SJSA1 (cell line): ENCODE measurements around the gene RSAD1. TPM values are rescaled to one million over a fixed set of nuclear protein-coding genes. Genes with fewer than 3 reads are reported as not detected.
A peak's percentile ranks its signal among the peaks of the same experiment; 100 is the strongest.

Experiments used
- DNase-seq, 2 experiments: peaks; one replicate each; pipeline ENCODE4 v3.0.0-alpha.2; 2015 to 2020; ENCODE audit warnings: low spot score in 2 of 2, low read depth in 1 of 2
- H3K27ac ChIP-seq: fragments of 250-450 bp; sonication (Bioruptor Pico); 2 replicates; pipeline ENCODE4 v1.5.1; 2020; ENCODE audit warnings: mild to moderate bottlenecking, moderate library complexity
- H3K27me3 ChIP-seq: fragments of 250-450 bp; sonication (Bioruptor Pico); replicated peaks from 2 replicates; pipeline ENCODE4 v1.5.1; 2020; ENCODE audit warnings: mild to moderate bottlenecking, moderate library complexity
- H3K36me3 ChIP-seq: fragments of 250-450 bp; sonication (Bioruptor Pico); 2 replicates; pipeline ENCODE4 v1.5.1; 2020; ENCODE audit warnings: mild to moderate bottlenecking
- H3K4me1 ChIP-seq: fragments of 250-450 bp; sonication (Bioruptor Pico); replicated peaks from 2 replicates; pipeline ENCODE4 v1.6.1; 2021; ENCODE audit warnings: mild to moderate bottlenecking
- H3K4me3 ChIP-seq: fragments of 250-450 bp; sonication (Bioruptor Pico); 2 replicates; pipeline ENCODE4 v1.5.1; 2020; ENCODE audit warnings: mild to moderate bottlenecking
- H3K9me3 ChIP-seq: fragments of 250-450 bp; sonication (Bioruptor Pico); replicated peaks from 2 replicates; pipeline ENCODE4 v1.5.1; 2020; ENCODE audit warnings: mild to moderate bottlenecking
- total RNA-seq: library from RNA; depleted of rRNA; stranded (reverse); fragments of >200 nt; shearing (Covaris generic); gene quantifications from 2 replicates; pipeline ENCODE4 v1.2.3, GENCODE V29; 2014

RSAD1 gene
- total RNA-seq, 1 experiment from 2014 or later: 15.8 TPM

- no peaks in the 10 kb centered on the region for H3K9me3 ChIP-seq
- no peak for DNase-seq
- H3K4me1 ChIP-seq: 0 out of 2 replicates have a peak, but pooled peaks cover 3% of the 10 kb centered on the region
Observed at GRCh38 chr17:50447870-50448595, 30.6 kb upstream of the RSAD1 start.

GRCh38 chr17:50448643-50449042 is 30.0 kb upstream of the RSAD1 start:
- H3K27ac ChIP-seq: no peak overlapping the region
- no peaks in the 10 kb centered on the region for H3K27me3 ChIP-seq
- H3K36me3 ChIP-seq: no peaks in the 10 kb centered on the region
- H3K4me1 ChIP-seq: 0 out of 2 replicates have a peak, but pooled peaks cover 3% of the 10 kb centered on the region
- DNase-seq: no peak
- no peaks in the 10 kb centered on the region for H3K9me3 ChIP-seq
- H3K4me3 ChIP-seq: no peak overlapping the region

More at GRCh38 chr17:50447870-50448595, 30.6 kb upstream of the RSAD1 start:
- no peak overlapping the region for H3K4me3 ChIP-seq
- H3K27me3 ChIP-seq: no peaks in the 10 kb centered on the region
- no peaks in the 10 kb centered on the region for H3K36me3 ChIP-seq
- no peak overlapping the region for H3K27ac ChIP-seq

GRCh38 chr17:50451943-50452629 is 26.6 kb upstream of the RSAD1 start:
- Histone ChIP-seq H3K4me3 (no peak overlapping the region), H3K4me1 (0 out of 2 replicates have a peak, but pooled peaks cover 3% of the 10 kb centered on the region), H3K27ac (no peak overlapping the region), H3K36me3 (no peaks in the 10 kb centered on the region), H3K9me3 (no peaks in the 10 kb centered on the region), H3K27me3 (no peaks in the 10 kb centered on the region)
- DNase-seq: no peak

GRCh38 chr17:50452630-50453300 is 25.9 kb upstream of the RSAD1 start:
- no peak for DNase-seq
- Histone ChIP-seq H3K4me3 (no peak overlapping the region), H3K27ac (no peak overlapping the region), H3K27me3 (no peaks in the 10 kb centered on the region), H3K4me1 (0 out of 2 replicates have a peak, but pooled peaks cover 3% of the 10 kb centered on the region), H3K36me3 (no peaks in the 10 kb centered on the region), H3K9me3 (no peaks in the 10 kb centered on the region)

GRCh38 chr17:50453901-50454300 is 24.8 kb upstream of the RSAD1 start:
- no peaks in the 10 kb centered on the region for H3K36me3 ChIP-seq
- H3K4me3 ChIP-seq: no peak overlapping the region
- peaks cover 9% of the 10 kb centered on the region for H3K4me1 ChIP-seq
- DNase-seq: no peak
- no peaks in the 10 kb centered on the region for H3K9me3 ChIP-seq
- no peak overlapping the region for H3K27ac ChIP-seq
- H3K27me3 ChIP-seq: no peaks in the 10 kb centered on the region

GRCh38 chr17:50457621-50458020 is 21.0 kb upstream of the RSAD1 start:
- H3K9me3 ChIP-seq: no peaks in the 10 kb centered on the region
- H3K36me3 ChIP-seq: no peaks in the 10 kb centered on the region; the same call in 1 of the 2 replicates
- H3K27ac ChIP-seq: no peak overlapping the region
- no peak for DNase-seq
- H3K27me3 ChIP-seq: no peaks in the 10 kb centered on the region
- H3K4me3 ChIP-seq: no peak overlapping the region
- peaks cover 9% of the 10 kb centered on the region for H3K4me1 ChIP-seq

- peaks cover 9% of the 10 kb centered on the region for H3K4me1 ChIP-seq
- DNase-seq: no peak
- no peaks in the 10 kb centered on the region for H3K9me3 ChIP-seq
- H3K4me3 ChIP-seq: no peak overlapping the region
- H3K27ac ChIP-seq: no peak overlapping the region
- H3K36me3 ChIP-seq: no peaks in the 10 kb centered on the region; the same call in 1 of the 2 replicates
- no peaks in the 10 kb centered on the region for H3K27me3 ChIP-seq
Observed at GRCh38 chr17:50458270-50458669, 20.4 kb upstream of the RSAD1 start.

GRCh38 chr17:50458701-50459676 is 19.7 kb upstream of the RSAD1 start:
- H3K36me3 ChIP-seq: no peaks in the 10 kb centered on the region; the same call in 1 of the 2 replicates
- peaks cover 9% of the 10 kb centered on the region for H3K4me1 ChIP-seq
- no peak overlapping the region for H3K4me3 ChIP-seq
- no peak overlapping the region for H3K27ac ChIP-seq
- no peaks in the 10 kb centered on the region for H3K27me3 ChIP-seq
- no peaks in the 10 kb centered on the region for H3K9me3 ChIP-seq
- peak in 1 of 2 experiments; percentile 29 for DNase-seq

- no peaks in the 10 kb centered on the region for H3K9me3 ChIP-seq
- no peak for DNase-seq
- peaks cover 9% of the 10 kb centered on the region for H3K4me1 ChIP-seq
- H3K4me3 ChIP-seq: no peak overlapping the region
- no peaks in the 10 kb centered on the region; the same call in 1 of the 2 replicates for H3K36me3 ChIP-seq
- H3K27me3 ChIP-seq: no peaks in the 10 kb centered on the region
- no peak overlapping the region for H3K27ac ChIP-seq
Observed at GRCh38 chr17:50459756-50460155, 18.9 kb upstream of the RSAD1 start.

- Histone ChIP-seq H3K36me3 (no peaks in the 10 kb centered on the region; the same call in 1 of the 2 replicates), H3K4me3 (no peak overlapping the region)
Observed at GRCh38 chr17:50460831-50461526, 17.7 kb upstream of the RSAD1 start.

GRCh38 chr17:50461550-50462132 is 17.0 kb upstream of the RSAD1 start:
- no peaks in the 10 kb centered on the region for H3K27me3 ChIP-seq
- no peak overlapping the region for H3K4me3 ChIP-seq
- no peaks in the 10 kb centered on the region; the same call in 1 of the 2 replicates for H3K36me3 ChIP-seq
- no peak overlapping the region for H3K27ac ChIP-seq
- DNase-seq: no peak
- H3K9me3 ChIP-seq: no peaks in the 10 kb centered on the region
- peaks cover 9% of the 10 kb centered on the region for H3K4me1 ChIP-seq

More at GRCh38 chr17:50460831-50461526, 17.7 kb upstream of the RSAD1 start:
- Histone ChIP-seq H3K27me3 (no peaks in the 10 kb centered on the region), H3K4me1 (peaks cover 9% of the 10 kb centered on the region), H3K27ac (no peak overlapping the region), H3K9me3 (no peaks in the 10 kb centered on the region)
- no peak for DNase-seq

GRCh38 chr17:50462446-50462845 is 16.2 kb upstream of the RSAD1 start:
- Histone ChIP-seq H3K27ac (no peak overlapping the region), H3K4me1 (peaks cover 9% of the 10 kb centered on the region), H3K9me3 (no peaks in the 10 kb centered on the region), H3K36me3 (no peaks in the 10 kb centered on the region; the same call in 1 of the 2 replicates), H3K27me3 (no peaks in the 10 kb centered on the region), H3K4me3 (no peak overlapping the region)
- no peak for DNase-seq
